ENCODE measurements around the gene POLDIP3.

The POLDIP3 gene

GRCh38 chr22:42630901-42631602 is 16.4 kb upstream of the POLDIP3 start:
- no peak for DNase-seq (ENCODE audit: low read depth)
- no peak overlapping the region for H3K4me3 ChIP-seq (ENCODE audit: low read depth, low read length)
- TF ChIP-seq CTCF (IDR thresholded peaks at IDR 0.05; ENCODE audit: control insufficient read depth, extremely low read depth, insufficient read depth): no peak

DNA sequence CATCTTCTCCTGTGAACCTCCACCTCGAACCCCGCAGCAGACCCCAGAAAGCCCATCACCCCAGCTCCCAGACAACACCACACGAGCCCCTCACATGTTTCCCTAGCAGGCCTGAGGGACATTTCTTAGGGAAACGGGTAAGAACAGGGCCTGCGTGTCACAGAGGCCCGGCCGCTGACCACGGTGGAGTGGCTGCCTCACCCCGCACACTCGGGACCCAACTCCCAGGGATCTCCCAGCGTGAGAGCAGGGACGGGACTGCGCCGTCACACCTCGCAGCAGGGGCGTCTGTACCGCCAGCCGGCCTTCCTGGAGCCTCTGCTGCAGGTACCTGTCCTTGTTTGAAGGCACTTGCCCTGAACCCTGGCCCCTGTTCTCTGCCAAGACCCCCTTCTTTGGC is 15.5 kb upstream of the POLDIP3 start:
- no peak for TF ChIP-seq CTCF (IDR thresholded peaks at IDR 0.05; ENCODE audit: control insufficient read depth, extremely low read depth, insufficient read depth)
- no peak overlapping the region for H3K4me3 ChIP-seq (ENCODE audit: low read depth, low read length)
- DNase-seq (ENCODE audit: low read depth): no peak

GRCh38 chr22:42627981-42628380 is 13.3 kb upstream of the POLDIP3 start:
- no peak for TF ChIP-seq CTCF (IDR thresholded peaks at IDR 0.05; ENCODE audit: control insufficient read depth, extremely low read depth, insufficient read depth)
- no peak for DNase-seq (ENCODE audit: low read depth)
- no peak overlapping the region for H3K4me3 ChIP-seq (ENCODE audit: low read depth, low read length)

GRCh38 chr22:42626951-42627625 is 12.4 kb upstream of the POLDIP3 start:
- no peak for TF ChIP-seq CTCF (IDR thresholded peaks at IDR 0.05; ENCODE audit: control insufficient read depth, extremely low read depth, insufficient read depth)
- H3K4me3 ChIP-seq (ENCODE audit: low read depth, low read length): no peak overlapping the region
- no peak for DNase-seq (ENCODE audit: low read depth)

- TF ChIP-seq CTCF (IDR thresholded peaks at IDR 0.05; ENCODE audit: control insufficient read depth, extremely low read depth, insufficient read depth): no peak
- no peak overlapping the region for H3K4me3 ChIP-seq (ENCODE audit: low read depth, low read length)
- DNase-seq (ENCODE audit: low read depth): no peak
Observed at GRCh38 chr22:42626431-42626830, 11.7 kb upstream of the POLDIP3 start.

- H3K4me3 ChIP-seq (ENCODE audit: low read depth, low read length): no peak overlapping the region
- no peak for TF ChIP-seq CTCF (IDR thresholded peaks at IDR 0.05; ENCODE audit: control insufficient read depth, extremely low read depth, insufficient read depth)
- DNase-seq (ENCODE audit: low read depth): no peak
Observed at GRCh38 chr22:42625416-42625815, 10.7 kb upstream of the POLDIP3 start.
